ENCODE measurements around the gene CLEC4C. TPM values are rescaled to one million over a fixed set of nuclear protein-coding genes. Genes with fewer than 3 reads are reported as not detected.
"Not testable (repeated sequence)": the region's sequence is repeated elsewhere in the genome, so short reads cannot be mapped to it uniquely, and the experiment has no call there.

CLEC4C gene
- not detected for total RNA-seq

GRCh38 chr12:7747246-7747645 lies at the start of gene CLEC4C:
Gene CLEC4C, minus strand, starts transcription at chr12:7747375. Its CDS starts 27 bp downstream, at chr12:7747348.
- intact Hi-C loops (cut with DNase I): no loop called here
- no peak for ATAC-seq
- DNase-seq (ENCODE audit: low spot score): no peak

GRCh38 chr12:7793211-7793610 lies 46.0 kb upstream of the CLEC4C start:
- DNase-seq (ENCODE audit: low spot score): no peak
- ATAC-seq: no peak
- intact Hi-C loops (cut with DNase I): no loop called here

GRCh38 chr12:7788884-7789528 lies 41.8 kb upstream of the CLEC4C start, which contains the start of gene NANOG:
Gene NANOG, plus strand, starts transcription at chr12:7789402. Its CDS starts 213 bp downstream, at chr12:7789615.
- DNase-seq (ENCODE audit: low spot score); intact Hi-C loops (cut with DNase I); ATAC-seq: not testable (repeated sequence)

GRCh38 chr12:7788294-7788660 lies 41.1 kb upstream of the CLEC4C start:
- intact Hi-C loops (cut with DNase I): no loop called here
- DNase-seq (ENCODE audit: low spot score) (no peak), ATAC-seq (no peak)

- intact Hi-C loops (cut with DNase I): no loop called here
- DNase-seq (ENCODE audit: low spot score) (no peak), ATAC-seq (no peak)
These were observed 40.6 kb upstream of the CLEC4C start for GRCh38 chr12:7787574-7788293.

GRCh38 chr12:7784701-7785100 lies 37.5 kb upstream of the CLEC4C start:
- no peak for ATAC-seq
- DNase-seq (ENCODE audit: low spot score): no peak
- intact Hi-C loops (cut with DNase I): no loop called here

GRCh38 chr12:7783433-7783832 lies 36.3 kb upstream of the CLEC4C start:
- intact Hi-C loops (cut with DNase I); ATAC-seq; DNase-seq (ENCODE audit: low spot score): not testable (repeated sequence)

GRCh38 chr12:7782055-7782454 lies 34.9 kb upstream of the CLEC4C start:
- DNase-seq (ENCODE audit: low spot score) (no peak), ATAC-seq (no peak)
- intact Hi-C loops (cut with DNase I): no loop called here

- no peak for DNase-seq (ENCODE audit: low spot score)
- no peak for ATAC-seq
- intact Hi-C loops (cut with DNase I): no loop called here
These were observed 34.1 kb upstream of the CLEC4C start for GRCh38 chr12:7781274-7781673.

GRCh38 chr12:7769999-7770398 lies 22.8 kb upstream of the CLEC4C start:
- DNase-seq (ENCODE audit: low spot score) (no peak), ATAC-seq (no peak)
- intact Hi-C loops (cut with DNase I): no loop called here

- intact Hi-C loops (cut with DNase I): no loop called here
- DNase-seq (ENCODE audit: low spot score): no peak
- ATAC-seq: no peak
These were observed 11.6 kb upstream of the CLEC4C start for GRCh38 chr12:7758766-7759140.

- intact Hi-C loops (cut with DNase I): no loop called here
- ATAC-seq (no peak), DNase-seq (ENCODE audit: low spot score) (no peak)
These were observed 9.8 kb upstream of the CLEC4C start for GRCh38 chr12:7756993-7757392.

- intact Hi-C loops (cut with DNase I); ATAC-seq; DNase-seq (ENCODE audit: low spot score): not testable (repeated sequence)
These were observed 8.5 kb upstream of the CLEC4C start for GRCh38 chr12:7755668-7756067.

- intact Hi-C loops (cut with DNase I); ATAC-seq; DNase-seq (ENCODE audit: low spot score): not testable (repeated sequence)
These were observed 5.1 kb upstream of the CLEC4C start for GRCh38 chr12:7751941-7752922.

- no peak for DNase-seq (ENCODE audit: low spot score)
- intact Hi-C loops (cut with DNase I): no loop called here
- ATAC-seq: no peak
These were observed 4.2 kb upstream of the CLEC4C start for GRCh38 chr12:7751394-7751793.

- no peak for ATAC-seq
- DNase-seq (ENCODE audit: low spot score): no peak
- intact Hi-C loops (cut with DNase I): no loop called here
These were observed 3.2 kb upstream of the CLEC4C start for GRCh38 chr12:7750350-7750749.

- ATAC-seq (no peak), DNase-seq (ENCODE audit: low spot score) (no peak)
- intact Hi-C loops (cut with DNase I): no loop called here
These were observed 2.3 kb upstream of the CLEC4C start for GRCh38 chr12:7749442-7749841.

- ATAC-seq (no peak), DNase-seq (ENCODE audit: low spot score) (no peak)
- intact Hi-C loops (cut with DNase I): no loop called here
These were observed 1.7 kb upstream of the CLEC4C start for GRCh38 chr12:7748852-7749251.

- no peak for ATAC-seq
- intact Hi-C loops (cut with DNase I): no loop called here
- DNase-seq (ENCODE audit: low spot score): no peak
These were observed 14.2 kb downstream of the CLEC4C start for GRCh38 chr12:7732993-7733392.

GRCh38 chr12:7731486-7731885 lies 15.7 kb downstream of the CLEC4C start:
- ATAC-seq: no peak
- intact Hi-C loops (cut with DNase I): no loop called here
- DNase-seq (ENCODE audit: low spot score): no peak

Measured in sciatic nerve (tissue), 2 donors.